GM19193 (cell line): ENCODE results near the gene SLC6A13.

Experiments used
- POLR2A ChIP-seq: IDR thresholded peaks from 4 replicates; pipeline ENCODE4 v1.6.1; 2011; ENCODE audit not compliant: insufficient read depth, insufficient read length; ENCODE audit errors: extremely low read depth

SLC6A13 gene

GRCh38 chr12:203074-203461, 59.6 kb downstream of the SLC6A13 start:
- no peak for TF ChIP-seq POLR2A

GRCh38 chr12:202081-202731, 60.4 kb downstream of the SLC6A13 start:
- no peak for TF ChIP-seq POLR2A

GRCh38 chr12:201361-201760, 61.3 kb downstream of the SLC6A13 start:
- TF ChIP-seq POLR2A, result no peak

GRCh38 chr12:198705-199104, 63.9 kb downstream of the SLC6A13 start:
- TF ChIP-seq POLR2A, result no peak

GRCh38 chr12:197911-198695, 64.5 kb downstream of the SLC6A13 start:
- no peak for TF ChIP-seq POLR2A

- TF ChIP-seq POLR2A, result no peak
Measured at GRCh38 chr12:197347-197746, 65.3 kb downstream of the SLC6A13 start.

GRCh38 chr12:196436-196835, 66.2 kb downstream of the SLC6A13 start:
- no peak for TF ChIP-seq POLR2A

GRCh38 chr12:195951-196350, 66.7 kb downstream of the SLC6A13 start:
- no peak for TF ChIP-seq POLR2A

GRCh38 chr12:195156-195555, 67.5 kb downstream of the SLC6A13 start:
- TF ChIP-seq POLR2A, result no peak

- no peak for TF ChIP-seq POLR2A
Measured at GRCh38 chr12:194276-194675, 68.4 kb downstream of the SLC6A13 start.

- no peak for TF ChIP-seq POLR2A
Measured at GRCh38 chr12:193261-193660, 69.4 kb downstream of the SLC6A13 start.

GRCh38 chr12:191541-191940, 71.1 kb downstream of the SLC6A13 start:
- no peak for TF ChIP-seq POLR2A

- TF ChIP-seq POLR2A, result no peak
Measured at GRCh38 chr12:190881-191280, 71.8 kb downstream of the SLC6A13 start.

GRCh38 chr12:189622-189962, 73.0 kb downstream of the SLC6A13 start:
- no peak for TF ChIP-seq POLR2A

- no peak for TF ChIP-seq POLR2A
Measured at GRCh38 chr12:188910-189621, 73.6 kb downstream of the SLC6A13 start.
